ENCODE results near the gene ZNF217.

- TF ChIP-seq ELF1 (IDR thresholded peaks at IDR 0.05; ENCODE audit: borderline replicate concordance, low read depth) (no peak), YY1 (IDR thresholded peaks at IDR 0.05; ENCODE audit: extremely low read depth, insufficient replicate concordance, low read depth, low read length) (no peak), CTCF (IDR thresholded peaks at IDR 0.05 in 2 of 3, conservative IDR thresholded peaks at IDR 0.05 in 1 of 3; ENCODE audit: borderline replicate concordance in 1 of 3, insufficient read depth in 1 of 3, low read depth in 2 of 3, low read length in 2 of 3) (no peak), ZNF274 (IDR thresholded peaks at IDR 0.05; ENCODE audit: low read depth, low read length) (no peak), REST (IDR thresholded peaks at IDR 0.05; ENCODE audit: low read depth) (no peak), POLR2A (IDR thresholded peaks at IDR 0.05; ENCODE audit: borderline replicate concordance, extremely low read depth, insufficient read depth, insufficient read length) (no peak), MAX (IDR thresholded peaks at IDR 0.05) (no peak)
Observed at GRCh38 chr20:53576586-53577318, 16.9 kb downstream of the ZNF217 start.
